ENCODE results near the gene AQR. TPM values are rescaled to one million over a fixed set of nuclear protein-coding genes. Genes with fewer than 3 reads are reported as not detected.

AQR gene
- total and polyA plus RNA-seq, 2 experiments from 2014 or later: 42.3 to 67.3 TPM

DNA sequence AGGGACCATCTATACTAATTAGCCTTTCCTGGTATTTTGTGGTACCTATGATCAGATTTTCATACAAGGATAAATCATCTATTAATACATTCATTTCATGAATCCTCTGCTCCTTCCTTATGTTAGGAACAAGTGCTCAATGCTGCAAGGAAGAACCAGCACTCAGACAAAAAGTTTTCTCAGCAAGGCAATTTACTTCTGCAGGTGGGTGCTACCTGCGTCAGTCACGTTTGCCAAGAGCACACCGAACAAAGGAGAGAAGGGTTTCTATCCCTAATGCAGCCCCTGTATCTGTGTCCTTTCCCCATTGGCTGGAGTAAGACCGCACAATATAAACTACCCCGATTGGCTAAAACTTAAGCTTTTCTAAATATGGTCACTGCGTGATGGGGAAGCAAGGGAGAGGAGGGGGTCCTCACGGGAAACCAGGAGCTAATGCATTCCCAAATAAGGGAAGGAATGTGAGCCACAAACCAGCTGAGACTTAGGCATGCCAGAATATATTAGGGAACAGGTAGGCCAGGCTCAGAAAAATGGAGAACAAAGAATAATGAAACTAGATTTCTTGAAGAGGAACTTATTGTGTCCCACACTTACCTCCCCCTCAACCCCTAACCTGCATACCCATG, 76.5 kb downstream of the AQR start:
- Histone ChIP-seq H3K4me3 (no peak overlapping the region), H3K9me2 (ENCODE audit: insufficient read depth) (no peaks in the 10 kb centered on the region), H3K4me2 (no peak overlapping the region), H3K27me3 (ENCODE audit: insufficient read depth) (no peaks in the 10 kb centered on the region), H3K36me3 (ENCODE audit: insufficient read depth) (peaks cover 33% of the 10 kb centered on the region), H4K20me1 (replicated peaks; ENCODE audit: insufficient read depth) (no peaks in the 10 kb centered on the region; the same call in 1 of the 2 replicates), H3K79me2 (replicated peaks; ENCODE audit: insufficient read depth) (no peaks in the 10 kb centered on the region), H2AFZ (no peak overlapping the region), H3F3A (replicated peaks; ENCODE audit: low read depth) (no peaks in the 10 kb centered on the region), H3K4me1 (ENCODE audit: insufficient read depth) (no peaks in the 10 kb centered on the region), H3K27ac (ENCODE audit: low read depth) (no peak overlapping the region)
- H3K27ac Mint-ChIP-seq: no peak overlapping the region; the same call in 1 of the 2 replicates
- H3K9me3 Mint-ChIP-seq: peaks cover 25% of the 10 kb centered on the region
- TF ChIP-seq EZH2phosphoT487 (IDR thresholded peaks at IDR 0.05; ENCODE audit: unreplicated experiment): no peak
- no peak for TF ChIP-seq ZNF114 (CRISPR knock-in tag; IDR thresholded peaks at IDR 0.05)
- TF ChIP-seq STAT1 (IDR thresholded peaks at IDR 0.05; ENCODE audit: unreplicated experiment): no peak
- TF ChIP-seq JUNB (IDR thresholded peaks at IDR 0.05; ENCODE audit: unreplicated experiment): no peak
- TF ChIP-seq POLR2AphosphoS5 (IDR thresholded peaks at IDR 0.05; ENCODE audit: low read depth): no peak
- no peak for TF ChIP-seq ZNF331 (CRISPR knock-in tag; IDR thresholded peaks at IDR 0.05; ENCODE audit: low read depth)
- TF ChIP-seq, protein P1, sequence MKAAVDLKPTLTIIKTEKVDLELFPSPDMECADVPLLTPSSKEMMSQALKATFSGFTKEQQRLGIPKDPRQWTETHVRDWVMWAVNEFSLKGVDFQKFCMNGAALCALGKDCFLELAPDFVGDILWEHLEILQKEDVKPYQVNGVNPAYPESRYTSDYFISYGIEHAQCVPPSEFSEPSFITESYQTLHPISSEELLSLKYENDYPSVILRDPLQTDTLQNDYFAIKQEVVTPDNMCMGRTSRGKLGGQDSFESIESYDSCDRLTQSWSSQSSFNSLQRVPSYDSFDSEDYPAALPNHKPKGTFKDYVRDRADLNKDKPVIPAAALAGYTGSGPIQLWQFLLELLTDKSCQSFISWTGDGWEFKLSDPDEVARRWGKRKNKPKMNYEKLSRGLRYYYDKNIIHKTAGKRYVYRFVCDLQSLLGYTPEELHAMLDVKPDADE (IDR thresholded peaks at IDR 0.05): no peak
- TF ChIP-seq ZNF462 (CRISPR knock-in tag; IDR thresholded peaks at IDR 0.05): no peak
- no peak for TF ChIP-seq CREB1 (CRISPR knock-in tag; IDR thresholded peaks at IDR 0.05; ENCODE audit: low read depth)
- TF ChIP-seq, protein P2, sequence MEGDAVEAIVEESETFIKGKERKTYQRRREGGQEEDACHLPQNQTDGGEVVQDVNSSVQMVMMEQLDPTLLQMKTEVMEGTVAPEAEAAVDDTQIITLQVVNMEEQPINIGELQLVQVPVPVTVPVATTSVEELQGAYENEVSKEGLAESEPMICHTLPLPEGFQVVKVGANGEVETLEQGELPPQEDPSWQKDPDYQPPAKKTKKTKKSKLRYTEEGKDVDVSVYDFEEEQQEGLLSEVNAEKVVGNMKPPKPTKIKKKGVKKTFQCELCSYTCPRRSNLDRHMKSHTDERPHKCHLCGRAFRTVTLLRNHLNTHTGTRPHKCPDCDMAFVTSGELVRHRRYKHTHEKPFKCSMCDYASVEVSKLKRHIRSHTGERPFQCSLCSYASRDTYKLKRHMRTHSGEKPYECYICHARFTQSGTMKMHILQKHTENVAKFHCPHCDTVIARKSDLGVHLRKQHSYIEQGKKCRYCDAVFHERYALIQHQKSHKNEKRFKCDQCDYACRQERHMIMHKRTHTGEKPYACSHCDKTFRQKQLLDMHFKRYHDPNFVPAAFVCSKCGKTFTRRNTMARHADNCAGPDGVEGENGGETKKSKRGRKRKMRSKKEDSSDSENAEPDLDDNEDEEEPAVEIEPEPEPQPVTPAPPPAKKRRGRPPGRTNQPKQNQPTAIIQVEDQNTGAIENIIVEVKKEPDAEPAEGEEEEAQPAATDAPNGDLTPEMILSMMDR (conservative IDR thresholded peaks at IDR 0.05; ENCODE audit: low read depth in 2 of 2): no peak
- TF ChIP-seq EZH2 (IDR thresholded peaks at IDR 0.05; ENCODE audit: low read depth, unreplicated experiment): no peak
- TF ChIP-seq NANOG (IDR thresholded peaks at IDR 0.05; ENCODE audit: borderline replicate concordance): no peak
- no peak for TF ChIP-seq REST (IDR thresholded peaks at IDR 0.05; ENCODE audit: unreplicated experiment)
- no peak overlapping the region for H3K4me3 Mint-ChIP-seq
- no peak; the same call in 2 of the 3 replicates for ATAC-seq
- DNase-seq (ENCODE audit: low spot score): peak; percentile 8
- H3K36me3 Mint-ChIP-seq (ENCODE audit: low read depth): peaks cover 73% of the 10 kb centered on the region
- H3K27me3 Mint-ChIP-seq (ENCODE audit: insufficient read depth, low read depth, poor library complexity): no peaks in the 10 kb centered on the region
- H3K4me1 Mint-ChIP-seq: no peaks in the 10 kb centered on the region; the same call in 2 of the 3 replicates

All from GM23338 (cell line).